Tibial artery (tissue), 4 donors: ENCODE results near the gene GABPA.

Source experiments
- DNase-seq, 2 donors: peaks; one replicate each; pipeline ENCODE4 v3.0.0-alpha.2; 2019
- H3K27ac ChIP-seq, 2 donors: fragments of 200-600 bp; sonication (generic) in 1 of 2; 1 replicate in 1 of 2; 2 replicates in 1 of 2; pipeline ENCODE4 v1.5.1; 2018 to 2019; ENCODE audit warnings: mild to moderate bottlenecking in 1 of 2
- H3K27me3 ChIP-seq, 2 donors: fragments of 200-600 bp; sonication (generic) in 1 of 2; one replicate each; pipeline versions ENCODE4 v1.5.1 to v1.6.0; 2016 to 2019
- H3K36me3 ChIP-seq, 3 donors: fragments of 200-600 bp; sonication (generic) in 2 of 3; one replicate each; pipeline ENCODE4 v1.5.1; 2016 to 2019; ENCODE audit warnings: mild to moderate bottlenecking in 2 of 3
- H3K4me1 ChIP-seq, 4 donors: fragments of 200-600 bp; sonication (generic) in 2 of 4; 1 replicate in 3 of 4; 2 replicates in 1 of 4; pipeline ENCODE4 v1.5.1; 2016 to 2019
- H3K4me3 ChIP-seq, 2 donors: fragments of 200-600 bp; sonication (generic) in 1 of 2; 1 replicate in 1 of 2; 2 replicates in 1 of 2; pipeline ENCODE4 v1.5.1; 2018 to 2019; ENCODE audit warnings: mild to moderate bottlenecking in 2 of 2
- H3K9me3 ChIP-seq, 3 donors: fragments of 200-600 bp; sonication (generic) in 1 of 3; one replicate each; pipeline ENCODE4 v1.5.1; 2016 to 2019
- intact Hi-C: fragments of 100-400 bp; cut with DNase I; formaldehyde crosslinking; loops from one replicate; pipeline ENCODE4 v1.15.0; 2023; ENCODE audit warnings: low total_unique reads
- TF ChIP-seq, protein P1 (sequence below), 2 experiments: fragments of 200-600 bp in 1 of 2; fragments of 450-650 bp in 1 of 2; IDR thresholded peaks; one replicate each; pipeline ENCODE4 v1.5.1; 2017 to 2019; ENCODE audit warnings: antibody characterized with exemption in 2 of 2, mild to moderate bottlenecking in 1 of 2, moderate library complexity in 1 of 2

Gene GABPA

GRCh38 chr21:25818551-25818950, 83.8 kb downstream of the GABPA start:
- no peak for DNase-seq
- H3K27me3 ChIP-seq, result no peaks in the 10 kb centered on the region
- TF ChIP-seq, protein P1, sequence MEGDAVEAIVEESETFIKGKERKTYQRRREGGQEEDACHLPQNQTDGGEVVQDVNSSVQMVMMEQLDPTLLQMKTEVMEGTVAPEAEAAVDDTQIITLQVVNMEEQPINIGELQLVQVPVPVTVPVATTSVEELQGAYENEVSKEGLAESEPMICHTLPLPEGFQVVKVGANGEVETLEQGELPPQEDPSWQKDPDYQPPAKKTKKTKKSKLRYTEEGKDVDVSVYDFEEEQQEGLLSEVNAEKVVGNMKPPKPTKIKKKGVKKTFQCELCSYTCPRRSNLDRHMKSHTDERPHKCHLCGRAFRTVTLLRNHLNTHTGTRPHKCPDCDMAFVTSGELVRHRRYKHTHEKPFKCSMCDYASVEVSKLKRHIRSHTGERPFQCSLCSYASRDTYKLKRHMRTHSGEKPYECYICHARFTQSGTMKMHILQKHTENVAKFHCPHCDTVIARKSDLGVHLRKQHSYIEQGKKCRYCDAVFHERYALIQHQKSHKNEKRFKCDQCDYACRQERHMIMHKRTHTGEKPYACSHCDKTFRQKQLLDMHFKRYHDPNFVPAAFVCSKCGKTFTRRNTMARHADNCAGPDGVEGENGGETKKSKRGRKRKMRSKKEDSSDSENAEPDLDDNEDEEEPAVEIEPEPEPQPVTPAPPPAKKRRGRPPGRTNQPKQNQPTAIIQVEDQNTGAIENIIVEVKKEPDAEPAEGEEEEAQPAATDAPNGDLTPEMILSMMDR (IDR thresholded peaks at IDR 0.05), result no peak
- H3K4me3 ChIP-seq, result no peak overlapping the region
- no peaks in the 10 kb centered on the region for H3K4me1 ChIP-seq
- intact Hi-C loops, result no loop called here
- no peaks in the 10 kb centered on the region for H3K36me3 ChIP-seq
- H3K27ac ChIP-seq, result no peak overlapping the region
- no peaks in the 10 kb centered on the region for H3K9me3 ChIP-seq
